ENCODE data around the gene ACTR8.

The ACTR8 gene

GRCh38 chr3:53865732-53866499, 16.0 kb downstream of the ACTR8 start:
- no peak for DNase-seq (ENCODE audit: low read depth in 2 of 2, low spot score in 1 of 2)

- DNase-seq (ENCODE audit: low read depth in 2 of 2, low spot score in 1 of 2), result no peak
These were observed 18.8 kb downstream of the ACTR8 start for GRCh38 chr3:53863145-53863544.

- no peak for DNase-seq (ENCODE audit: low read depth in 2 of 2, low spot score in 1 of 2)
These were observed 19.7 kb downstream of the ACTR8 start for GRCh38 chr3:53862241-53862640.

GRCh38 chr3:53860196-53860595, 21.8 kb downstream of the ACTR8 start:
- DNase-seq (ENCODE audit: low read depth in 2 of 2, low spot score in 1 of 2), result no peak

GRCh38 chr3:53859178-53859577, 22.8 kb downstream of the ACTR8 start:
- no peak for DNase-seq (ENCODE audit: low read depth in 2 of 2, low spot score in 1 of 2)

- DNase-seq (ENCODE audit: low read depth in 2 of 2, low spot score in 1 of 2), result no peak
These were observed 23.7 kb downstream of the ACTR8 start for GRCh38 chr3:53858096-53858741.

- no peak for DNase-seq (ENCODE audit: low read depth in 2 of 2, low spot score in 1 of 2)
These were observed 25.0 kb downstream of the ACTR8 start for GRCh38 chr3:53856964-53857363.

GRCh38 chr3:53850895-53851294, 31.1 kb downstream of the ACTR8 start:
- DNase-seq (ENCODE audit: low read depth in 2 of 2, low spot score in 1 of 2), result no peak

- DNase-seq (ENCODE audit: low read depth in 2 of 2, low spot score in 1 of 2), result no peak
These were observed 32.0 kb downstream of the ACTR8 start for GRCh38 chr3:53849916-53850315.

- no peak for DNase-seq (ENCODE audit: low read depth in 2 of 2, low spot score in 1 of 2)
These were observed 35.1 kb downstream of the ACTR8 start for GRCh38 chr3:53846851-53847155.

GRCh38 chr3:53846134-53846850, 35.7 kb downstream of the ACTR8 start, which contains the start of the genes CHDH and IL17RB:
Gene CHDH, minus strand, starts transcription at chr3:53846419. Its CDS starts 22,411 bp downstream, at chr3:53824008.
Gene IL17RB, plus strand, starts transcription at chr3:53846568. Its CDS starts 21 bp downstream, at chr3:53846589.
- no peak for DNase-seq (ENCODE audit: low read depth in 2 of 2, low spot score in 1 of 2)

- DNase-seq (ENCODE audit: low read depth in 2 of 2, low spot score in 1 of 2), result no peak
These were observed 36.1 kb downstream of the ACTR8 start for GRCh38 chr3:53845881-53846133.

- DNase-seq (ENCODE audit: low read depth in 2 of 2, low spot score in 1 of 2), result no peak
These were observed 36.7 kb downstream of the ACTR8 start for GRCh38 chr3:53845103-53845880.

- no peak for DNase-seq (ENCODE audit: low read depth in 2 of 2, low spot score in 1 of 2)
These were observed 37.5 kb downstream of the ACTR8 start for GRCh38 chr3:53844262-53845102.

- no peak for DNase-seq (ENCODE audit: low read depth in 2 of 2, low spot score in 1 of 2)
These were observed 38.5 kb downstream of the ACTR8 start for GRCh38 chr3:53843195-53844177.

GRCh38 chr3:53842436-53843194, 39.3 kb downstream of the ACTR8 start:
- DNase-seq (ENCODE audit: low read depth in 2 of 2, low spot score in 1 of 2), result no peak

- no peak for DNase-seq (ENCODE audit: low read depth in 2 of 2, low spot score in 1 of 2)
These were observed 40.7 kb downstream of the ACTR8 start for GRCh38 chr3:53841296-53841695.

- DNase-seq (ENCODE audit: low read depth in 2 of 2, low spot score in 1 of 2), result no peak
These were observed 44.6 kb downstream of the ACTR8 start for GRCh38 chr3:53837331-53837730.
